Tibial nerve (tissue), 4 donors: ENCODE results near the gene TXLNA.

Source experiments
- CTCF ChIP-seq, 5 experiments: fragments of 200-600 bp in 3 of 5; fragments of 450-650 bp in 2 of 5; sonication (generic) in 3 of 5; IDR thresholded peaks; one replicate each; pipeline ENCODE4 v1.5.1; 2016 to 2019; ENCODE audit warnings: antibody characterized with exemption in 5 of 5, mild to moderate bottlenecking in 3 of 5, moderate library complexity in 2 of 5
- EP300 ChIP-seq, 2 donors: sonication (generic); formaldehyde crosslinking; IDR thresholded peaks; one replicate each; pipeline ENCODE4 v1.6.1; 2017; ENCODE audit warnings: antibody characterized with exemption in 2 of 2, mild to moderate bottlenecking in 1 of 2
- POLR2A ChIP-seq, 2 donors: fragments of 450-650 bp; IDR thresholded peaks; one replicate each; pipeline ENCODE4 v1.6.1; 2017; ENCODE audit warnings: antibody characterized with exemption in 2 of 2, mild to moderate bottlenecking in 2 of 2, moderate library complexity in 2 of 2

DNA sequence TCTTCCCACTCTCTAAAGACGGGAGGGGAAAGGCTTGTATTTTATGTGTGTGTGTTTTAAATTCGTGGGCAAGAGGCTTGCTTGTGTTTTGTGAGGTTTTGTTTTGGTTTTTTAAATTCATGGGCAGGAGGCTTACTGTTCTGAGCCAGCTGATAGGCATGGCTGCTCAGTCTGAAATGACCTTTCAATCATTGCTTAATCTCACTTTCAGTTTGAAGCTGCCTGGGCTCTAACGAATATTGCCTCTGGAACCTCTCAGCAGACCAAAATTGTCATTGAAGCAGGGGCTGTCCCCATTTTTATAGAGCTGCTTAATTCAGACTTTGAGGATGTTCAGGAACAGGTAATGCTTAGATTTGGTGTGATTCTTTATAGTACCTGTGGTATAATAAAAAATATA is 20.3 kb upstream of the TXLNA start:
- TF ChIP-seq POLR2A (IDR thresholded peaks at IDR 0.05) (no peak), CTCF (IDR thresholded peaks at IDR 0.05) (no peak), EP300 (IDR thresholded peaks at IDR 0.05) (no peak)
